HepG2 (cell line): ENCODE measurements around the gene DDX50. TPM values are rescaled to one million over a fixed set of nuclear protein-coding genes. Genes with fewer than 3 reads are reported as not detected.
A peak's percentile ranks its signal among the peaks of the same experiment; 100 is the strongest.

ENCODE experiments used
- ETV5 ChIP-seq: IDR thresholded peaks from 2 replicates; pipeline ENCODE4 v1.6.1; 2018; ENCODE audit warnings: missing biosample characterization, missing genetic modification reagents, inconsistent platforms, borderline replicate concordance
- ETV6 ChIP-seq: sonication (generic); formaldehyde crosslinking; conservative IDR thresholded peaks from 2 replicates; pipeline ENCODE4 v1.4.0; 2020; ENCODE audit warnings: missing genetic modification reagents
- FOXM1 ChIP-seq: sonication (generic); formaldehyde crosslinking; IDR thresholded peaks from 2 replicates; pipeline ENCODE4 v1.5.0; 2020; ENCODE audit warnings: missing genetic modification reagents
- GTF2F1 ChIP-seq: fragments of 150-350 bp; IDR thresholded peaks from 2 replicates; pipeline ENCODE4 v1.6.1; 2014; ENCODE audit warnings: low read length
- MAZ ChIP-seq, 2 experiments: sonication (generic) in 1 of 2; formaldehyde crosslinking in 1 of 2; IDR thresholded peaks; 2 replicates each; pipeline versions ENCODE4 v1.5.0 to v1.6.1; 2012 to 2020; ENCODE audit warnings: low read depth in 2 of 2, mild to moderate bottlenecking in 2 of 2, borderline replicate concordance in 1 of 2, improper control_type of control experiment in 1 of 2, low read length in 1 of 2, missing genetic modification reagents in 1 of 2, moderate library complexity in 1 of 2
- NR3C1 ChIP-seq: sonication (generic); formaldehyde crosslinking; IDR thresholded peaks from 2 replicates; pipeline ENCODE4 v1.4.0; 2020; ENCODE audit warnings: missing genetic modification reagents
- RBFOX2 ChIP-seq: fragments of 200-400 bp; formaldehyde crosslinking; IDR thresholded peaks from 2 replicates; pipeline ENCODE4 v1.6.1; 2017; ENCODE audit warnings: low read depth, mild to moderate bottlenecking, low read length
- REL ChIP-seq: sonication (generic); formaldehyde crosslinking; conservative IDR thresholded peaks from 2 replicates; pipeline ENCODE4 v1.8.0; 2022; ENCODE audit warnings: mild to moderate bottlenecking, missing genetic modification reagents, moderate library complexity
- RFXANK ChIP-seq: IDR thresholded peaks from 2 replicates; pipeline ENCODE4 v1.6.1; 2016
- SMAD3 ChIP-seq: sonication (generic); formaldehyde crosslinking; IDR thresholded peaks from 2 replicates; pipeline ENCODE4 v1.4.0; 2020; ENCODE audit warnings: missing genetic modification reagents
- SPEN ChIP-seq: sonication (generic); formaldehyde crosslinking; IDR thresholded peaks from 2 replicates; pipeline ENCODE4 v1.5.1; 2020; ENCODE audit warnings: low read depth, mild to moderate bottlenecking, missing genetic modification reagents
- ZFP82 ChIP-seq: sonication (generic); formaldehyde crosslinking; IDR thresholded peaks from 2 replicates; pipeline ENCODE4 v1.5.1; 2020; ENCODE audit warnings: mild to moderate bottlenecking, missing genetic modification reagents, borderline replicate concordance
- ZMYM2 ChIP-seq: sonication (generic); formaldehyde crosslinking; IDR thresholded peaks from 2 replicates; pipeline ENCODE4 v1.8.0; 2022; ENCODE audit warnings: mild to moderate bottlenecking, missing genetic modification reagents
- ZNF10 ChIP-seq: sonication (generic); formaldehyde crosslinking; IDR thresholded peaks from 2 replicates; pipeline ENCODE4 v1.4.0; 2020; ENCODE audit warnings: mild to moderate bottlenecking, low read depth, missing genetic modification reagents, borderline replicate concordance
- ZNF260 ChIP-seq: sonication (generic); formaldehyde crosslinking; IDR thresholded peaks from 2 replicates; pipeline ENCODE4 v1.4.0; 2020; ENCODE audit warnings: missing genetic modification reagents, low read depth, mild to moderate bottlenecking, borderline replicate concordance
- ZNF354B ChIP-seq: sonication (generic); formaldehyde crosslinking; IDR thresholded peaks from 2 replicates; pipeline ENCODE4 v1.8.0; 2022; ENCODE audit warnings: mild to moderate bottlenecking, missing genetic modification reagents
- ZNF501 ChIP-seq: sonication (generic); formaldehyde crosslinking; IDR thresholded peaks from 2 replicates; pipeline ENCODE4 v1.5.1; 2020; ENCODE audit warnings: mild to moderate bottlenecking, moderate library complexity, missing genetic modification reagents
- ZNF737 ChIP-seq: sonication (generic); formaldehyde crosslinking; IDR thresholded peaks from 2 replicates; pipeline ENCODE4 v1.5.0; 2020; ENCODE audit warnings: missing genetic modification reagents, mild to moderate bottlenecking, borderline replicate concordance
- ZSCAN21 ChIP-seq: sonication (generic); formaldehyde crosslinking; IDR thresholded peaks from 2 replicates; pipeline ENCODE4 v1.8.0; 2022; ENCODE audit warnings: mild to moderate bottlenecking, missing genetic modification reagents, moderate library complexity, borderline replicate concordance
- polyA plus RNA-seq, 8 experiments: library from polyadenylated mRNA; depleted of rRNA in 3 of 8; stranded (reverse) in 7 of 8; unstranded in 1 of 8; fragments of >200 nt; fragmentation: Illumina TruSeq in 4 of 8; extraction: Trizol in 4 of 8; gene quantifications; 2 replicates each; pipeline versions ENCODE4 v1.2.1 to v1.2.3, GENCODE V29; 2011 to 2016; ENCODE audit warnings: low read depth in 4 of 8, missing spikeins in 1 of 8, mixed read lengths in 1 of 8; ENCODE audit not compliant: insufficient read depth in 1 of 8
- total RNA-seq, 5 experiments: library from RNA; depleted of rRNA; stranded (reverse); fragments of >200 nt; fragmentation: Illumina TruSeq; extraction: Trizol; gene quantifications; 2 replicates each; pipeline ENCODE4 v1.2.3, GENCODE V29; 2016; ENCODE audit warnings: low read depth in 1 of 5
- TF ChIP-seq, protein P1 (sequence below): sonication (generic); formaldehyde crosslinking; IDR thresholded peaks from 2 replicates; pipeline ENCODE4 v1.5.0; 2020; ENCODE audit warnings: missing genetic modification reagents
- TF ChIP-seq, protein P2 (sequence below), 2 experiments: sonication (generic) in 1 of 2; formaldehyde crosslinking in 1 of 2; IDR thresholded peaks; 2 replicates each; pipeline versions ENCODE4 v1.6.1 to v1.9.0; 2014 to 2022; ENCODE audit warnings: antibody characterized with exemption in 1 of 2, borderline replicate concordance in 1 of 2, inconsistent platforms in 1 of 2, low read depth in 1 of 2, missing genetic modification reagents in 1 of 2
- TF ChIP-seq, protein P3 (sequence below): sonication (generic); formaldehyde crosslinking; IDR thresholded peaks from 2 replicates; pipeline ENCODE4 v1.8.0; 2022; ENCODE audit warnings: mild to moderate bottlenecking, missing genetic modification reagents

The DDX50 gene
- total and polyA plus RNA-seq, 2 of the 13 experiments (the other 11 are each of a cell fraction or from before 2014, with no cell fraction given): 19.0 to 38.2 TPM

DNA sequence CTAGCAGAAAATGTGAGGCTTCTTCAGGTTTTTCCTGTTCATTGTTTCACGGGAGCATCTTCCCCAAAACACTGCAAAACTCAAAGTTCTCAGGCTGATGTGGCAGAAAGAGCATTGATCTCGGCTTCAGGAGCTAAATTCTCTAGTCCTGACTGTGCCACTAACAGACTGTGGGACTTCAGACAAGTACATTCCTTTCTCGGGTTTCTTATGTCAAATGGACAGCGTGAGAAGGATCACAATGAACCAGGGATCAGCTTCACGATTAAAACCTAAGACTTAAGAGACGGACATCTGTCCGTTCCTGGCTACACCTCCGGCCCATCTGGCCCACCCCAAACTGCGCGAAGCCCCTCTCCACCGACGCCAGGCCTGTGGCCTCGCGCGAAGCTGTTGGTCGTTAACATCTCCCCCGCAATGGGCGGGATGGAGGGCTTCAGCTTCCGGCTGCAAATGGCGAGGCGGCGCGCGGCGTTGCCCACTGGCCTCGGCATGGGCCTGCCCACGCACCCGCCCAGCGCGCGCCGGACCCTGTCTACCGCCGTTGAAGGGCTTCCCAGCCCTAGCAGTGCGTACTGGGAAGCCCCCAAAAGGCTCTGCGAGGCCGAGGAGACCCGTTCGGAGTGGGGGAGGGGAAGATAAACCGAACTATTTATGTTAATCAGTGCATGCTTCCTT, 549 bp upstream of the DDX50 start (continued):
- TF ChIP-seq, protein P1, sequence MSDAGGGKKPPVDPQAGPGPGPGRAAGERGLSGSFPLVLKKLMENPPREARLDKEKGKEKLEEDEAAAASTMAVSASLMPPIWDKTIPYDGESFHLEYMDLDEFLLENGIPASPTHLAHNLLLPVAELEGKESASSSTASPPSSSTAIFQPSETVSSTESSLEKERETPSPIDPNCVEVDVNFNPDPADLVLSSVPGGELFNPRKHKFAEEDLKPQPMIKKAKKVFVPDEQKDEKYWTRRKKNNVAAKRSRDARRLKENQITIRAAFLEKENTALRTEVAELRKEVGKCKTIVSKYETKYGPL (CRISPR knock-in tag): no peak
- TF ChIP-seq ZFP82 (CRISPR knock-in tag) (peak; percentile 28; the same call in 1 of the 2 replicates), ETV5 (CRISPR knock-in tag) (peak; percentile 83), ZNF354B (CRISPR knock-in tag) (no peak), GTF2F1 (peak; percentile 75; the same call in 1 of the 2 replicates), ZNF260 (CRISPR knock-in tag) (no peak), ZSCAN21 (CRISPR knock-in tag) (0 out of 2 replicates have a peak, but pooled peaks have one; percentile 36), MAZ (IDR thresholded peaks at IDR 0.05; ENCODE audit: borderline replicate concordance, low read depth, low read length) (no peak), MAZ (CRISPR knock-in tag; IDR thresholded peaks at IDR 0.05; ENCODE audit: low read depth) (peak; percentile 83), SMAD3 (CRISPR knock-in tag) (0 out of 2 replicates have a peak, but pooled peaks have one; percentile 26), ETV6 (CRISPR knock-in tag) (peak; percentile 79; the same call in 1 of the 2 replicates), ZNF737 (CRISPR knock-in tag) (no peak), RBFOX2 (peak; percentile 98), RFXANK (CRISPR knock-in tag) (no peak), ZMYM2 (CRISPR knock-in tag) (no peak), FOXM1 (no peak), ZNF501 (CRISPR knock-in tag) (peak; percentile 79; the same call in 1 of the 2 replicates), NR3C1 (CRISPR knock-in tag) (no peak), ZNF10 (CRISPR knock-in tag) (no peak), REL (CRISPR knock-in tag) (peak; percentile 97), SPEN (CRISPR knock-in tag) (peak; percentile 60)
- TF ChIP-seq, protein P2, sequence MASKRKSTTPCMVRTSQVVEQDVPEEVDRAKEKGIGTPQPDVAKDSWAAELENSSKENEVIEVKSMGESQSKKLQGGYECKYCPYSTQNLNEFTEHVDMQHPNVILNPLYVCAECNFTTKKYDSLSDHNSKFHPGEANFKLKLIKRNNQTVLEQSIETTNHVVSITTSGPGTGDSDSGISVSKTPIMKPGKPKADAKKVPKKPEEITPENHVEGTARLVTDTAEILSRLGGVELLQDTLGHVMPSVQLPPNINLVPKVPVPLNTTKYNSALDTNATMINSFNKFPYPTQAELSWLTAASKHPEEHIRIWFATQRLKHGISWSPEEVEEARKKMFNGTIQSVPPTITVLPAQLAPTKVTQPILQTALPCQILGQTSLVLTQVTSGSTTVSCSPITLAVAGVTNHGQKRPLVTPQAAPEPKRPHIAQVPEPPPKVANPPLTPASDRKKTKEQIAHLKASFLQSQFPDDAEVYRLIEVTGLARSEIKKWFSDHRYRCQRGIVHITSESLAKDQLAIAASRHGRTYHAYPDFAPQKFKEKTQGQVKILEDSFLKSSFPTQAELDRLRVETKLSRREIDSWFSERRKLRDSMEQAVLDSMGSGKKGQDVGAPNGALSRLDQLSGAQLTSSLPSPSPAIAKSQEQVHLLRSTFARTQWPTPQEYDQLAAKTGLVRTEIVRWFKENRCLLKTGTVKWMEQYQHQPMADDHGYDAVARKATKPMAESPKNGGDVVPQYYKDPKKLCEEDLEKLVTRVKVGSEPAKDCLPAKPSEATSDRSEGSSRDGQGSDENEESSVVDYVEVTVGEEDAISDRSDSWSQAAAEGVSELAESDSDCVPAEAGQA (IDR thresholded peaks at IDR 0.05; ENCODE audit: low read depth): no peak
- TF ChIP-seq, protein P2 (CRISPR knock-in tag; IDR thresholded peaks at IDR 0.05; ENCODE audit: borderline replicate concordance): no peak
- TF ChIP-seq, protein P3, sequence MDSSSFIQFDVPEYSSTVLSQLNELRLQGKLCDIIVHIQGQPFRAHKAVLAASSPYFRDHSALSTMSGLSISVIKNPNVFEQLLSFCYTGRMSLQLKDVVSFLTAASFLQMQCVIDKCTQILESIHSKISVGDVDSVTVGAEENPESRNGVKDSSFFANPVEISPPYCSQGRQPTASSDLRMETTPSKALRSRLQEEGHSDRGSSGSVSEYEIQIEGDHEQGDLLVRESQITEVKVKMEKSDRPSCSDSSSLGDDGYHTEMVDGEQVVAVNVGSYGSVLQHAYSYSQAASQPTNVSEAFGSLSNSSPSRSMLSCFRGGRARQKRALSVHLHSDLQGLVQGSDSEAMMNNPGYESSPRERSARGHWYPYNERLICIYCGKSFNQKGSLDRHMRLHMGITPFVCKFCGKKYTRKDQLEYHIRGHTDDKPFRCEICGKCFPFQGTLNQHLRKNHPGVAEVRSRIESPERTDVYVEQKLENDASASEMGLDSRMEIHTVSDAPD: no peak
